Measurements from ENCODE around the gene ITPR2.

- TF ChIP-seq SUZ12 (IDR thresholded peaks at IDR 0.05) = no peak
- TF ChIP-seq PKNOX1 (IDR thresholded peaks at IDR 0.05) = no peak
- no peak for TF ChIP-seq BHLHE40 (IDR thresholded peaks at IDR 0.05; ENCODE audit: borderline replicate concordance)
- TF ChIP-seq SP1 (IDR thresholded peaks at IDR 0.05) = no peak
- no peak for TF ChIP-seq FOXA1 (IDR thresholded peaks at IDR 0.05)
- TF ChIP-seq ZNF384 (IDR thresholded peaks at IDR 0.05) = no peak
- TF ChIP-seq FOXM1 (IDR thresholded peaks at IDR 0.05; ENCODE audit: borderline replicate concordance) = no peak
- no peak for TF ChIP-seq ARNT (IDR thresholded peaks at IDR 0.05)
- no peak for TF ChIP-seq FOXK2 (IDR thresholded peaks at IDR 0.05)
- TF ChIP-seq NFRKB (IDR thresholded peaks at IDR 0.05) = no peak
- no peak for TF ChIP-seq TARDBP (IDR thresholded peaks at IDR 0.05)
- no peak for TF ChIP-seq ELF4 (IDR thresholded peaks at IDR 0.05)
- TF ChIP-seq HDGF (IDR thresholded peaks at IDR 0.05; ENCODE audit: borderline replicate concordance) = no peak
- TF ChIP-seq CTBP1 (IDR thresholded peaks at IDR 0.05; ENCODE audit: borderline replicate concordance) = no peak
Measured at GRCh38 chr12:26746121-26746714, 86.8 kb downstream of the ITPR2 start.
